SK-N-SH (cell line): ENCODE measurements around the gene BCL2L11. TPM values are rescaled to one million over a fixed set of nuclear protein-coding genes. Genes with fewer than 3 reads are reported as not detected.

Source experiments
- CTCF ChIA-PET: fragments of 300-600, 350-600 bp; formaldehyde crosslinking; extraction: SDS; loops from one replicate; lab custom pipeline; 2021; lab: Yijun Ruan, JAX
- POLR2A ChIA-PET: fragments of 350-600 bp; sonication (Branson Sonifier 250); formaldehyde crosslinking; extraction: SDS; loops from one replicate; lab custom pipeline; 2020; ENCODE audit warnings: antibody characterized with exemption, inconsistent platforms; lab: Yijun Ruan, JAX
- DNase-seq: peaks from one replicate; pipeline ENCODE4 v3.0.0; 2012
- H2AFZ ChIP-seq: fragments of 200-600 bp; sonication (generic); 2 replicates; pipeline ENCODE4 v1.8.1; 2016; ENCODE audit warnings: antibody characterized with exemption, mild to moderate bottlenecking, low read depth
- H3F3A ChIP-seq: fragments of 200-600 bp; sonication (generic); replicated peaks from 2 replicates; pipeline ENCODE3; 2016; ENCODE audit warnings: antibody characterized with exemption, mild to moderate bottlenecking; ENCODE audit not compliant: insufficient read depth
- H3K27ac ChIP-seq, 2 experiments: fragments of 200-500 bp in 1 of 2; fragments of 200-600 bp in 1 of 2; sonication (Bioruptor generic) in 1 of 2; sonication (generic), shearing (Covaris generic) in 1 of 2; 2 replicates each; pipeline versions ENCODE4 v1.5.1 to v1.6.1; 2014 to 2016; ENCODE audit warnings: low read depth in 2 of 2, inconsistent platforms in 1 of 2, low read length in 1 of 2, mild to moderate bottlenecking in 1 of 2, mixed read lengths in 1 of 2
- H3K27me3 ChIP-seq: fragments of 200-600 bp; sonication (generic), shearing (Covaris generic); 2 replicates; pipeline ENCODE4 v1.6.1; 2016; ENCODE audit warnings: mixed run types; ENCODE audit not compliant: insufficient read depth
- H3K36me3 ChIP-seq, 2 experiments: fragments of 200-500 bp in 1 of 2; fragments of 200-600 bp in 1 of 2; sonication (Bioruptor generic) in 1 of 2; sonication (generic) in 1 of 2; replicated peaks in 1 of 2; 2 replicates each; pipeline versions ENCODE3 to v1.5.1; 2014 to 2016; ENCODE audit warnings: low read length in 1 of 2, mild to moderate bottlenecking in 1 of 2; ENCODE audit not compliant: insufficient read depth in 2 of 2, control insufficient read depth in 1 of 2
- H3K4me1 ChIP-seq, 2 experiments: fragments of 200-500 bp in 1 of 2; fragments of 200-600 bp in 1 of 2; sonication (Bioruptor generic) in 1 of 2; sonication (generic), shearing (Covaris generic) in 1 of 2; 2 replicates each; pipeline versions ENCODE4 v1.5.1 to v1.6.1; 2014 to 2016; ENCODE audit warnings: low read depth in 1 of 2, low read length in 1 of 2, mixed run types in 1 of 2; ENCODE audit not compliant: insufficient read depth in 2 of 2, control insufficient read depth in 1 of 2
- H3K4me2 ChIP-seq: fragments of 200-600 bp; sonication (generic), shearing (Covaris generic); 2 replicates; pipeline ENCODE4 v1.6.1; 2017; ENCODE audit warnings: mixed run types
- H3K4me3 ChIP-seq, 2 experiments: fragments of 200-500 bp in 1 of 2; fragments of 200-600 bp in 1 of 2; sonication (Bioruptor generic) in 1 of 2; sonication (generic), shearing (Covaris generic) in 1 of 2; 2 replicates each; pipeline versions ENCODE4 v1.5.1 to v1.8.1; 2014 to 2016; ENCODE audit warnings: low read depth in 2 of 2, inconsistent platforms in 1 of 2, low read length in 1 of 2, mild to moderate bottlenecking in 1 of 2, mixed read lengths in 1 of 2, moderate library complexity in 1 of 2
- H3K79me2 ChIP-seq: fragments of 200-600 bp; sonication (generic); 2 replicates; pipeline ENCODE4 v1.8.1; 2017; ENCODE audit warnings: mild to moderate bottlenecking; ENCODE audit not compliant: insufficient read depth
- H3K9ac ChIP-seq: fragments of 200-600 bp; sonication (generic); 2 replicates; pipeline ENCODE4 v1.6.1; 2017; ENCODE audit warnings: mixed run types
- H3K9me2 ChIP-seq: fragments of 200-600 bp; sonication (generic); 2 replicates; pipeline ENCODE4 v1.6.1; 2017; ENCODE audit warnings: mixed run types
- H3K9me3 ChIP-seq: fragments of 200-600 bp; sonication (generic); 2 replicates; pipeline ENCODE4 v1.6.1; 2017; ENCODE audit warnings: mixed run types, mild to moderate bottlenecking, moderate library complexity
- H4K20me1 ChIP-seq: fragments of 200-600 bp; sonication (generic); 2 replicates; pipeline ENCODE4 v1.6.1; 2017; ENCODE audit warnings: mild to moderate bottlenecking, mixed run types; ENCODE audit not compliant: insufficient read depth
- CHD2 ChIP-seq: fragments of 150-350 bp; IDR thresholded peaks from 2 replicates; pipeline ENCODE4 v1.6.1; 2018; ENCODE audit warnings: low read length; ENCODE audit not compliant: partially characterized antibody
- FOXM1 ChIP-seq: IDR thresholded peaks from 2 replicates; pipeline ENCODE4 v1.4.0; 2012; ENCODE audit warnings: low read depth, mild to moderate bottlenecking
- GATA2 ChIP-seq: sonication (generic); formaldehyde crosslinking; IDR thresholded peaks from 2 replicates; pipeline ENCODE4 v1.5.0; 2020; ENCODE audit warnings: mild to moderate bottlenecking, missing genetic modification reagents
- JUND ChIP-seq: IDR thresholded peaks from 2 replicates; pipeline ENCODE4 v1.4.0; 2012
- MXI1 ChIP-seq: IDR thresholded peaks from 2 replicates; pipeline ENCODE4 v1.6.1; 2012; ENCODE audit warnings: mild to moderate bottlenecking, low read depth, low read length, improper control_type of control experiment
- NFIC ChIP-seq: IDR thresholded peaks from 2 replicates; pipeline ENCODE4 v1.4.0; 2012; ENCODE audit warnings: borderline replicate concordance
- NRF1 ChIP-seq: IDR thresholded peaks from 2 replicates; pipeline ENCODE4 v1.6.1; 2012; ENCODE audit warnings: low read depth, mild to moderate bottlenecking, low read length
- PBX3 ChIP-seq: IDR thresholded peaks from 2 replicates; pipeline ENCODE4; 2012
- POLR2AphosphoS5 ChIP-seq: IDR thresholded peaks from 2 replicates; pipeline ENCODE4 v1.6.1; 2012; ENCODE audit warnings: low read depth, low read length
- RCOR1 ChIP-seq: fragments of 150-350 bp; IDR thresholded peaks from 2 replicates; pipeline ENCODE4 v1.6.1; 2017; ENCODE audit warnings: antibody characterized with exemption, low read length
- RFX5 ChIP-seq: IDR thresholded peaks from 2 replicates; pipeline ENCODE4 v1.6.1; 2012; ENCODE audit warnings: mild to moderate bottlenecking, improper control_type of control experiment, low read length
- SIN3A ChIP-seq: IDR thresholded peaks from 2 replicates; pipeline ENCODE4 v1.6.1; 2012; ENCODE audit warnings: low read depth, mild to moderate bottlenecking, low read length, moderate library complexity, borderline replicate concordance
- TCF12 ChIP-seq: IDR thresholded peaks from 2 replicates; pipeline ENCODE4 v1.4.0; 2012
- USF2 ChIP-seq: fragments of 150-350 bp; IDR thresholded peaks from 2 replicates; pipeline ENCODE4 v1.6.1; 2017; ENCODE audit warnings: antibody characterized with exemption, low read length, low read depth, borderline replicate concordance
- ZBTB33 ChIP-seq: IDR thresholded peaks from 2 replicates; pipeline ENCODE4 v1.4.0; 2012; ENCODE audit warnings: low read depth, borderline replicate concordance
- WGBS: methylation state at CpG from one replicate; pipeline ENCODE4 v1.1.6; 2017; ENCODE audit warnings: low lambda C conversion rate; 5-methylcytosine and 5-hydroxymethylcytosine counted together
- polyA plus RNA-seq, 3 experiments: library from polyadenylated mRNA; depleted of rRNA; stranded (reverse); fragments of >200 nt; gene quantifications; 2 replicates each; pipeline ENCODE4 v1.2.3, GENCODE V29; 2012
- TF ChIP-seq, protein P1 (sequence below): fragments of 200-600 bp; sonication (generic); IDR thresholded peaks from 2 replicates; pipeline ENCODE4 v1.6.1; 2017; ENCODE audit warnings: antibody characterized with exemption, mild to moderate bottlenecking, moderate library complexity
- TF ChIP-seq, protein P2 (sequence below): IDR thresholded peaks from 2 replicates; pipeline ENCODE4 v1.4.0; 2012; ENCODE audit warnings: low read depth

The BCL2L11 gene
- polyA plus RNA-seq, 1 of the 3 experiments (the other 2 are of a cell fraction) = 3.3 TPM

- H2AFZ ChIP-seq = no peak overlapping the region
- H3K9ac ChIP-seq = no peak overlapping the region
- no peaks in the 10 kb centered on the region for H3K79me2 ChIP-seq
- ChIA-PET POLR2A (no interaction called here), CTCF (interaction anchor here (1.1 kb wide), 1 partner anchor 299 kb away, joined by 3 read pairs; no protein-coding TSS in a partner anchor)
- H3K9me3 ChIP-seq = no peaks in the 10 kb centered on the region
- 62% methylated on average over 4 of the region's 4 CpGs for WGBS
- H3K36me3 ChIP-seq = no peaks in the 10 kb centered on the region
- DNase-seq = no peak
- H3K27me3 ChIP-seq = no peaks in the 10 kb centered on the region; the same call in 1 of the 2 replicates
- H3K9me2 ChIP-seq = no peaks in the 10 kb centered on the region
- no peak overlapping the region for H3K4me3 ChIP-seq
- no peak overlapping the region for H3K27ac ChIP-seq
- H3K4me2 ChIP-seq = no peak overlapping the region
- H3K4me1 ChIP-seq = peaks cover 0 to 3% of the 10 kb centered on the region in 2 experiments; a peak in 1 of 4 replicates
- no peaks in the 10 kb centered on the region for H4K20me1 ChIP-seq
- no peaks in the 10 kb centered on the region for H3F3A ChIP-seq
- TF ChIP-seq USF2 (no peak), CHD2 (no peak), RFX5 (no peak), SIN3A (no peak), TCF12 (no peak), RCOR1 (no peak), FOXM1 (no peak)
- TF ChIP-seq, protein P1, sequence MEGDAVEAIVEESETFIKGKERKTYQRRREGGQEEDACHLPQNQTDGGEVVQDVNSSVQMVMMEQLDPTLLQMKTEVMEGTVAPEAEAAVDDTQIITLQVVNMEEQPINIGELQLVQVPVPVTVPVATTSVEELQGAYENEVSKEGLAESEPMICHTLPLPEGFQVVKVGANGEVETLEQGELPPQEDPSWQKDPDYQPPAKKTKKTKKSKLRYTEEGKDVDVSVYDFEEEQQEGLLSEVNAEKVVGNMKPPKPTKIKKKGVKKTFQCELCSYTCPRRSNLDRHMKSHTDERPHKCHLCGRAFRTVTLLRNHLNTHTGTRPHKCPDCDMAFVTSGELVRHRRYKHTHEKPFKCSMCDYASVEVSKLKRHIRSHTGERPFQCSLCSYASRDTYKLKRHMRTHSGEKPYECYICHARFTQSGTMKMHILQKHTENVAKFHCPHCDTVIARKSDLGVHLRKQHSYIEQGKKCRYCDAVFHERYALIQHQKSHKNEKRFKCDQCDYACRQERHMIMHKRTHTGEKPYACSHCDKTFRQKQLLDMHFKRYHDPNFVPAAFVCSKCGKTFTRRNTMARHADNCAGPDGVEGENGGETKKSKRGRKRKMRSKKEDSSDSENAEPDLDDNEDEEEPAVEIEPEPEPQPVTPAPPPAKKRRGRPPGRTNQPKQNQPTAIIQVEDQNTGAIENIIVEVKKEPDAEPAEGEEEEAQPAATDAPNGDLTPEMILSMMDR = no peak
Measured at GRCh38 chr2:111111101-111111755, 9.5 kb upstream of the BCL2L11 start.

GRCh38 chr2:111113838-111114237, 6.9 kb upstream of the BCL2L11 start:
- Histone ChIP-seq H3F3A (no peaks in the 10 kb centered on the region), H3K79me2 (no peaks in the 10 kb centered on the region), H2AFZ (no peak overlapping the region), H3K27ac (no peak overlapping the region), H4K20me1 (no peaks in the 10 kb centered on the region), H3K9me3 (no peaks in the 10 kb centered on the region), H3K36me3 (no peaks in the 10 kb centered on the region), H3K9me2 (no peaks in the 10 kb centered on the region), H3K27me3 (no peaks in the 10 kb centered on the region), H3K4me3 (no peak overlapping the region), H3K9ac (no peak overlapping the region), H3K4me1 (peaks cover 0 to 3% of the 10 kb centered on the region in 2 experiments; a peak in 1 of 4 replicates), H3K4me2 (no peak overlapping the region)
- no peak for DNase-seq
- WGBS = 79% methylated on average over 1 of the region's 1 CpG
- CTCF ChIA-PET = no interaction called here
- POLR2A ChIA-PET = no interaction called here
- TF ChIP-seq MXI1 (no peak), NRF1 (no peak), ZBTB33 (no peak), NFIC (no peak), PBX3 (no peak), SIN3A (no peak), POLR2AphosphoS5 (no peak), CHD2 (no peak), USF2 (no peak), RFX5 (no peak), JUND (no peak), GATA2 (CRISPR knock-in tag) (no peak)
- TF ChIP-seq, protein P2, sequence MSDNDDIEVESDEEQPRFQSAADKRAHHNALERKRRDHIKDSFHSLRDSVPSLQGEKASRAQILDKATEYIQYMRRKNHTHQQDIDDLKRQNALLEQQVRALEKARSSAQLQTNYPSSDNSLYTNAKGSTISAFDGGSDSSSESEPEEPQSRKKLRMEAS = no peak
